IPS DF 4.7 (cell line): Measurements from ENCODE around the gene F5.
"Not testable (repeated sequence)": the region's sequence is repeated elsewhere in the genome, so short reads cannot be mapped to it uniquely, and the experiment has no call there.

ENCODE experiments used
- DNase-seq: peaks from one replicate; pipeline ENCODE4 v3.0.0-alpha.2; 2013; ENCODE audit warnings: low spot score; ENCODE audit errors: extremely low read depth

F5 gene

GRCh38 chr1:169511316-169512005 lies 74.8 kb downstream of the F5 start:
- DNase-seq, result no peak

- DNase-seq, result no peak
Measured at GRCh38 chr1:169510060-169510459, 76.2 kb downstream of the F5 start.

- no peak for DNase-seq
Measured at GRCh38 chr1:169509354-169509753, 76.9 kb downstream of the F5 start.

- DNase-seq, result no peak
Measured at GRCh38 chr1:169508432-169509338, 77.6 kb downstream of the F5 start.

- no peak for DNase-seq
Measured at GRCh38 chr1:169507413-169507812, 78.9 kb downstream of the F5 start.

GRCh38 chr1:169503601-169504000 lies 82.7 kb downstream of the F5 start:
- DNase-seq, result not testable (repeated sequence)

GRCh38 chr1:169499807-169500206 lies 86.5 kb downstream of the F5 start:
- DNase-seq, result no peak

- DNase-seq, result no peak
Measured at GRCh38 chr1:169497317-169497716, 89.0 kb downstream of the F5 start.

- DNase-seq, result no peak
Measured at GRCh38 chr1:169495916-169496315, 90.4 kb downstream of the F5 start.

- DNase-seq, result no peak
Measured at GRCh38 chr1:169495046-169495775, 91.1 kb downstream of the F5 start.

GRCh38 chr1:169494343-169494742 lies 91.9 kb downstream of the F5 start:
- no peak for DNase-seq

GRCh38 chr1:169493251-169493650 lies 93.0 kb downstream of the F5 start:
- no peak for DNase-seq

- no peak for DNase-seq
Measured at GRCh38 chr1:169491845-169492281, 94.4 kb downstream of the F5 start.

GRCh38 chr1:169488157-169488556 lies 98.1 kb downstream of the F5 start:
- no peak for DNase-seq

- DNase-seq, result no peak
Measured at GRCh38 chr1:169487561-169487960, 98.7 kb downstream of the F5 start.

GRCh38 chr1:169487133-169487532 lies 99.1 kb downstream of the F5 start:
- DNase-seq, result no peak

- DNase-seq, result no peak
Measured at GRCh38 chr1:169486281-169487051, 99.8 kb downstream of the F5 start.

GRCh38 chr1:169485431-169486280 lies 100.6 kb downstream of the F5 start, which contains the start of gene SLC19A2:
SLC19A2 (minus strand) TSS chr1:169485944; CDS start chr1:169485766, 178 bp downstream.
- peak; percentile 89 for DNase-seq

GRCh38 chr1:169484683-169485430 lies 101.4 kb downstream of the F5 start:
- no peak for DNase-seq
